ENCODE measurements around the gene TUBB4B.

GRCh38 chr9:137213160-137214060, 27.7 kb upstream of the TUBB4B start:
- TF ChIP-seq CTCF (conservative IDR thresholded peaks at IDR 0.05 in 1 of 2, IDR thresholded peaks at IDR 0.05 in 1 of 2; ENCODE audit: extremely low read depth in 1 of 2, insufficient read depth in 1 of 2, low read depth in 1 of 2, low read length in 2 of 2) (peak in 1 of 2 donors; percentile 37), EZH2 (IDR thresholded peaks at IDR 0.05; ENCODE audit: borderline replicate concordance, low read length) (no peak)
